Measurements from ENCODE around the gene CSNK2B.
"Not testable (repeated sequence)": the region's sequence is repeated elsewhere in the genome, so short reads cannot be mapped to it uniquely, and the experiment has no call there.

Gene CSNK2B

GRCh38 chr6:31687860-31688693, 22.2 kb downstream of the CSNK2B start:
- DNase-seq (ENCODE audit: low read depth in 2 of 2): no peak

GRCh38 chr6:31689249-31690110, 23.6 kb downstream of the CSNK2B start:
- no peak for DNase-seq (ENCODE audit: low read depth in 2 of 2)

- DNase-seq (ENCODE audit: low read depth in 2 of 2): no peak
These were observed 24.6 kb downstream of the CSNK2B start for GRCh38 chr6:31690231-31691077.

GRCh38 chr6:31691078-31691463, 25.2 kb downstream of the CSNK2B start:
- DNase-seq (ENCODE audit: low read depth in 2 of 2): no peak

- no peak for DNase-seq (ENCODE audit: low read depth in 2 of 2)
These were observed 25.8 kb downstream of the CSNK2B start for GRCh38 chr6:31691564-31692108.

GRCh38 chr6:31692353-31692752, 26.5 kb downstream of the CSNK2B start:
- no peak for DNase-seq (ENCODE audit: low read depth in 2 of 2)

- DNase-seq (ENCODE audit: low read depth in 2 of 2): no peak
These were observed 27.0 kb downstream of the CSNK2B start for GRCh38 chr6:31692886-31693285.

- DNase-seq (ENCODE audit: low read depth in 2 of 2): no peak
These were observed 27.7 kb downstream of the CSNK2B start for GRCh38 chr6:31693535-31693934.

GRCh38 chr6:31697555-31697954, 31.7 kb downstream of the CSNK2B start:
- no peak for DNase-seq (ENCODE audit: low read depth in 2 of 2)

GRCh38 chr6:31700740-31701401, 35.0 kb downstream of the CSNK2B start:
- DNase-seq (ENCODE audit: low read depth in 2 of 2): no peak

- DNase-seq (ENCODE audit: low read depth in 2 of 2): no peak
These were observed 36.0 kb downstream of the CSNK2B start for GRCh38 chr6:31701666-31702404.

- DNase-seq (ENCODE audit: low read depth in 2 of 2): peak in 1 of 2 donors; percentile 31
These were observed 36.5 kb downstream of the CSNK2B start for GRCh38 chr6:31702405-31702818.

- DNase-seq (ENCODE audit: low read depth in 2 of 2): peak; percentile 94 to 96
These were observed 37.2 kb downstream of the CSNK2B start, which contains the start of gene ABHD16A for GRCh38 chr6:31702819-31703716. Gene ABHD16A, minus strand, starts transcription at chr6:31703324. Its CDS starts 43 bp downstream, at chr6:31703281.

GRCh38 chr6:31705931-31706330, 40.1 kb downstream of the CSNK2B start:
- no peak for DNase-seq (ENCODE audit: low read depth in 2 of 2)

GRCh38 chr6:31706599-31706998, 40.7 kb downstream of the CSNK2B start, which contains the start of gene LY6G6F:
Gene LY6G6F, plus strand, starts transcription at chr6:31706866. Its CDS starts 41 bp downstream, at chr6:31706907.
- DNase-seq (ENCODE audit: low read depth in 2 of 2): no peak

GRCh38 chr6:31707701-31708100, 41.8 kb downstream of the CSNK2B start:
- DNase-seq (ENCODE audit: low read depth in 2 of 2): no peak

- no peak for DNase-seq (ENCODE audit: low read depth in 2 of 2)
These were observed 42.3 kb downstream of the CSNK2B start for GRCh38 chr6:31708224-31708623.

- not testable (repeated sequence) for DNase-seq (ENCODE audit: low read depth in 2 of 2)
These were observed 43.3 kb downstream of the CSNK2B start for GRCh38 chr6:31709157-31709556.
